GM18520 (cell line): ENCODE measurements around the gene ZNF138.
"Not testable (repeated sequence)": the region's sequence is repeated elsewhere in the genome, so short reads cannot be mapped to it uniquely, and the experiment has no call there.

Source experiments
- ATAC-seq: cut with Tn5 transposase; IDR thresholded peaks from one replicate; pipeline ENCODE4 v1.9.1; 2021; ENCODE audit not compliant: unreplicated experiment

ZNF138 gene

GRCh38 chr7:64838051-64838450 lies 43.8 kb downstream of the ZNF138 start:
- not testable (repeated sequence) for ATAC-seq

DNA sequence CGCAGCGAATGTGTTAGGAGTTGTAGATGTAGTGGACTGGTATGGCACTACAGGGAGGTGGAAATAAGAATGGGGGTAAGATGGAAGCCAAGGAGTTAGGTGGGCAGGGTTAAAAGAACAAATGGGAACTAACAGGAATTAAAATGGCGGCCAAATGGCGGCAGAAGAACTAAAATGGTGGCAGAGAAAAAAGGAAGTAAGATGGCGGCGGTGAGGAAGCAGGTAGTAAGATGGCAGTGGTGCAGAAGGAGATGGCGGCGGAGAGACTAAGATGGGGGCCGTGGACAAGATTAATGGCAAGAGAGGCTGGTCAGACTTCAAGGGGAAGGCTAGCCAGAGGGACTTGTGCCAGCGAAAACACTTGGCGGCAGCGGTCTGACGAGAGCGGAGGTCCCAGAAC lies 44.5 kb downstream of the ZNF138 start:
- no peak for ATAC-seq

DNA sequence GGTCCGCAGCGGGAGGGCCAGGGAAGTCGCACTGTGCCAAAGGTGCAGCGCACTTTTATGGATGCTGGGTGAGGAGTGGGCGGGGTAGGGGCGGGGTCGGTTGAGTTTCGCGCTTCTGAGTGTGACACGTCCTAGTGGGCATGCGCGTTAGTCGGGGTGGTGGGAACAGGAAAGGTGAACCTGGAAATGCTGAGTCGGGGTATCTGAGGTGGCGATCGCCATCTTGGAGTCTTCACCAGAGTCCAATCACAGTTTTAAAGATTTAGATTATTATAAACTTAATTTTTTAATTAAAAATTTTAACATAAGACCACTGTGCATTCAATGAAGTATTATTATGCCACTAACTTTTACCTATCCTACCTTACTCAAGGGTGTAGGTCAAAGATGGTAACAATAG lies 45.7 kb downstream of the ZNF138 start:
- ATAC-seq: no peak

GRCh38 chr7:64849250-64849923 lies 55.2 kb downstream of the ZNF138 start:
- ATAC-seq: no peak

GRCh38 chr7:64849924-64850499 lies 55.8 kb downstream of the ZNF138 start:
- ATAC-seq: no peak

DNA sequence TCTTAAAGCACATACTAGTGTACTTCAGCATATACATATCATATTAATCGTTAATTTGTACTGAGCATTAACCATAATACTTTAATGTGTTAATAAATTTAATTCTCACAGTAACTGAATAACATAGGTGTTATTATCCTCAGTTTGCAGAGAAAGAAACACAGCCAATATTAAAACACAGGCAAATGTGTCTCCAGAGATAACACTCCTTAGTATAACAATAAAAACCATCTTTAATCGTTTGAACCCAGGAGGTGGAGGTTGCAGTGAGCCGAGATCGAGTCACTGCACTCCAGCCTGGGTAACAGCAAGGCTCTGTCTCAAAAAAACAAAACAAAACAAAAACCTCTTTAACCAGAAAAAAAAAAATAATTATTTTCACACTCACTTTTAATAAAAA lies 59.5 kb downstream of the ZNF138 start:
- no peak for ATAC-seq

DNA sequence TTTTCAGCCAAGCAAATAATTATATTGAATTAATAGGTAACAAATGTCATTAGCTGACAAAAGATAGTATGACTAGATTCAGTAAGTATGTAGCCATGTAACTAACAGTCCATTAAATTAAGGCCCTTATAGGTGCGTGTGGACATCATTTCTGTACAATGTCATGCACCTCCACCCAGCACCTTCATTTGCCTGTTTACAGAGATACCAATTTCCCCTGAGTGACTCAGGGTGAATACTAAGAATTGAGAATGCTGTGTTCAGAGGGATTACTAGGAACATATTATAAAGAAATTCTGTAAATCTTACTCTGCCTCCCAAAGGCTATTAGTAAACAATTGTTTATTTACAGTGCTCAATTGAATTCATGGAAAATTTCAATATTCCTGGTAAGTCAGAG lies 60.7 kb downstream of the ZNF138 start:
- ATAC-seq: no peak

DNA sequence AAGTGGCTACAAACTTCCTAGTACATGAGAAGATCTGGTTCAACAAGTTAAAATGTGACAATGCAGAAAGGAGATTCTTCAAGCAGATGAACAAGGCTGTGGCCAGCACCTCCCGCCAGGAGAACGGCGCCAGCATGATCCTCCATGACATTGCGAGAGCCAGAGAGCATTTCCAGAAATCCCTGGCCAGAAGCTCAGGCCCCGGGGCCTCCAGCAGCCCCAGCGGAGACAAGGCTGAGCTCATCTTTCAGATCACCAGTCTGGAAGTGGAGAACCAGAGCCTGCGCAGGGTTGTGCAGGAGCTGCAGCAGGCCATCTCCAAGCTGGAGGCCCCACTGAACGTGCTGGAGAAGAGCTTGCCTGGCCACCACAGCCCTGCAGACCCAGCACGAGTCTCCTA lies 68.8 kb downstream of the ZNF138 start:
- ATAC-seq: no peak

DNA sequence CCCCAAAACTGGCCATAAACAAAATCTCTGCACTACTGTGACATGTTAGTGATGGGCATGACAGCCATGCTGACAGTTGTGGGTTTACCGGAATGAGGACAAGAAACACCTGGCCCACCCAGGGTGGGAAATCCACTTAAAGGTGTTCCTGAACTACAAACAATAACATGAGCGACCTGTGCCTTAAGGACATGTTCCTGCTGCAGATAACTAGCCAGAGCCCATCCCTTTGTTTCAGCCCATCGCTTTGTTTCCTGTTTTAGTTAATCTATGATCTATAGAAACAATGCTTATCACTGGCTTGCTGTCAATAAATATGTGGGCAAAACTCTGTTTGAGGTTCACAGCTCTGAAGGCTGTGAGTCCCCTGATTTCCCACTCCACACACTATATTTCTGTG lies 69.3 kb downstream of the ZNF138 start:
- ATAC-seq: not testable (repeated sequence)

- no peak for ATAC-seq
Observed at GRCh38 chr7:64863969-64864368, 69.7 kb downstream of the ZNF138 start.

DNA sequence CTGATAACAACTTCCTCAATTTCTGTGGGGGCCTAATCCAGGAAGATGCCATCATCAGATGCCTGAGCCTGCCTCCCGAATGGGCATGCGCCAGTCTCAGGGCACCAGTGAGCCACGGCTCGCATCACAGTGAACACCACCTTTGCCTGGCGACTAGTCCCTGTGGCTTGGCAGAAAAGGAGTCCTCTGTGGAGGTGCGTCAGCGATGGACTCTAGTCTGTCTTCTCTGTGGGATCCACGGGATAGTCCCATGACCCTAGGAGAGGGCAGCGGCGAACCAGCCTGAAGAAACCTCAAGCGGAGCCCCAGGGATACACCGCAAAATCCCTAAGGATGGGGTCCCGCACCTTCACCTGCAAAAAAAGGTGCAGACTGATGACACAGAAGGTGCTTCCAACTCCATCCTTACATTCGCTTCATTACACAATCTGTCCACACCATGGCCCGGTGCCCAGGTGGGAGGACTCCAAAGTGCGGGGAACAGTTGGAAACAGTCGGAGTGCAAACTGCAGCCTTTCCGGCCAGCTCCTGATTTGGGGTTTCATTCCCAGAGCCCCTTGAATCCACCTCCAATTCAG lies 73.7 kb downstream of the ZNF138 start:
- no peak for ATAC-seq

DNA sequence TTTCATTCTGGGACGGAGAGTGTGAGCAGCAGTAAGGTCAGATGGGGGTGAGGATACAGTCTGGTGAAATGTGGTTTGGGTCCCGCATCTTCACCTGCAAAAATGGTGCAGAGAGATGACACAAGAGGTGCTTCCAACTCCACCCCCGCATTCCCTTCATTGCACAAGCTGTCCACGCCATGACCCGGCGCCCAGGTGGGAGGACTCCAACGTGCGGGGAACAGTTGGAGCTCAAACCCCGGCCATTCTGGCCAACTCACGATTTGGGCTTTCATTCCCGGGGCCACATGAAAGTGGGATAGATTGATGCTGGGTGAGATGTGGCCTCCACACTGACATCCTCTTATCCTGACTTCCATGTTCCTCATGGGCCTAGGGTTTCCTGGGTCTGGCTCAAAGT lies 74.3 kb downstream of the ZNF138 start:
- ATAC-seq: no peak

DNA sequence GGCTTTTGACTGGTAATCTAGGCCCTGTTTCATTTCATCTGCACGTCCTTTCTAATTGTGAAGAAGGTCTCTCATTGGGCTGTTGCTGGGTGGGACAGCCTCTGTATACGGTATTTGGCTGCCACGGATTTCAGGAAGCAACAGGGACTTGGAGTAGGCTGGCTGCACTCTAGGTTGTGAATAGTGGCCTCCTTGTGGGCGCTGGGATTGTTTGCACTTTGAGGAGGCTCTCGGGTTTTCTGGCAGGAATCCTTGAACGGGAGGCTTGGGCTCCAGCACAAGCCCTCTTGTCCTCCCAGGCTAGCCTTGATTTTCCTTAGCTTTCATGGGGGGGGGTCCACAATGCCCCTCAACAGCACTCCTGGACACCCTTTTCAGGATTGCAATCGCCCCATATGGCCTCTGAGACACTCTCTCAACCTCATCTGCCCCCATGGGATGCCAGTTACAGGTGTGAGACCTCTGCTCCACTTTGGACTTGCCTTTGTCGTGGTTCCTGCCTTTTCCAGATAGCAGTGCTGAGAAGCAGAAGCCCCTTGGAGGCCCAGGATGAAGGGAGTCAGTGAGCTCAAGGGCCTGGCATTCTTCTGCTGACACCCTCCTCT lies 75.0 kb downstream of the ZNF138 start:
- no peak for ATAC-seq

- no peak for ATAC-seq
Observed at GRCh38 chr7:64869912-64870562, 75.8 kb downstream of the ZNF138 start.

- no peak for ATAC-seq
Observed at GRCh38 chr7:64870656-64871055, 76.4 kb downstream of the ZNF138 start.

DNA sequence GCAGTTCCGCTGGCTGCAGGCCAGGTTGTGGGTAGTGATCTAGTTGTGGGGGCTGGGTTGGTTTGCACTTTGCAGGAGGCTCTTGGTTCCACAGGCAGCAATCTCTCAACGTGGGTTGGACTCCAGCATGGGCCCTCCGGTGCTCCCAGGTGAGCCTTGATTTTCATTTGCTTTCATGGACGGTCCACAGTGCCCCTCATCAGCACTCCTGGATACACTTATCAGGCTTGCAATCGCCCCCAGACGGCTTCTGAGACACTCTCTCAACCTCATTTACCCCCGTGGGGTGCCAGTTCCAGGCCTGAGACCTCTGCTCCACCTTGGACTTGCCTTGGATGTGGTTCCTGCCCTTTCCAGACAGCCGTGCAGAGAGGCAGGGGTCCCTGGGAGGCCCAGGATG lies 77.5 kb downstream of the ZNF138 start:
- no peak for ATAC-seq

DNA sequence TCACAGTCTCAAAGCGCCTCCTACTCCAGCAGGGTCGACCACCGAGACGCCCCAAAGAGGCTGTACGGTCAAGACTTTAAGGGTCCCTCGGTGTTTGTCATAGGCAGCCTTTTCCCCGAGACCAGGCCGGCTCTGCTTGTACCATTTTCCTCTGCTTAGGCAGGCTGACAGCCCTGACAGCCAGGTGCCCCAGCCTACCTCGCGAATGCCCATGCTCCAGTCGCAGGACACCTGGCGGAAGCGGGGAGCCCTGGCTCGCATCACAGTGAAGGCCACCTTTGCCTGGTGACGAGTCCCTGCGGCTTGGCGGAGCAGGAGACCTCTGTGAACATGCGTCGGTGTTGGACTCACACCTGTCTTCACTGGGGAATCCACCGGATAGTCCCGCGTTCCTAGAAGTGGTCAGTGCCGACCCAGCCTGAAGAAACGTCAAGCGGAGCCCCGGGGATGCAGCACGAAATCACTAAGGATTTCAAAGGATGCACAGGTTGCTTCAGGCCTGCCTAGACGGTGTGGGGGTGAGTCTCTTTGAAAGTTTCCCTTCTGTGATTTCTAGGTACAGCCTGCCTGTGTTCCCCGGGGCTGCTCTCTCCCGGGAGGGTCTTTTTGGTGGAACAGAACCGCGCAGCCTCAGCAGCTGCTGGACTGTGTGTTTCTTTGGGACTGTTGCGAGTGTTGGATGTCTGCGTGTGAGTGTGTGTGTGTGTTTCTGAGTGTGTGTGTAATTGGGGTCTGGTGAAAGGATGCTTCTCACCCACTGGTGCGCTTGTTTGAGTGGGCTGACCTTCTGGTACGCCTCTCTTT lies 78.3 kb downstream of the ZNF138 start:
- ATAC-seq: no peak

- ATAC-seq: no peak
Observed at GRCh38 chr7:64873155-64873500, 78.9 kb downstream of the ZNF138 start.

GRCh38 chr7:64873517-64873916 lies 79.3 kb downstream of the ZNF138 start:
- ATAC-seq: no peak

- no peak for ATAC-seq
Observed at GRCh38 chr7:64874114-64874513, 79.9 kb downstream of the ZNF138 start.
